NCI-H345 treated with DMSO at 0.1 percent for 48 hours (cell line): ENCODE measurements around the gene COL24A1.
"Not testable (repeated sequence)": the region's sequence is repeated elsewhere in the genome, so short reads cannot be mapped to it uniquely, and the experiment has no call there.

Experiments
- DNase-seq: peaks from one replicate; lab custom pipeline; 2025; ENCODE audit not compliant: unreplicated experiment; lab: John Stamatoyannopoulos, UW

The COL24A1 gene

GRCh38 chr1:86084998-86085397 lies 71.6 kb downstream of the COL24A1 start:
- DNase-seq, result no peak

- no peak for DNase-seq
Observed at GRCh38 chr1:86082183-86082582, 74.4 kb downstream of the COL24A1 start.

GRCh38 chr1:86072474-86072873 lies 84.1 kb downstream of the COL24A1 start:
- not testable (repeated sequence) for DNase-seq

GRCh38 chr1:86071870-86072269 lies 84.7 kb downstream of the COL24A1 start:
- not testable (repeated sequence) for DNase-seq

GRCh38 chr1:86069757-86070145 lies 86.8 kb downstream of the COL24A1 start:
- no peak for DNase-seq

GRCh38 chr1:86068841-86069756 lies 87.5 kb downstream of the COL24A1 start:
- no peak for DNase-seq

- no peak for DNase-seq
Observed at GRCh38 chr1:86068271-86068721, 88.3 kb downstream of the COL24A1 start.

GRCh38 chr1:86067626-86068025 lies 88.9 kb downstream of the COL24A1 start:
- no peak for DNase-seq

GRCh38 chr1:86064899-86065298 lies 91.7 kb downstream of the COL24A1 start:
- DNase-seq, result no peak

GRCh38 chr1:86063721-86064120 lies 92.9 kb downstream of the COL24A1 start:
- no peak for DNase-seq

GRCh38 chr1:86062453-86062852 lies 94.1 kb downstream of the COL24A1 start:
- DNase-seq, result no peak

GRCh38 chr1:86061551-86061990 lies 95.0 kb downstream of the COL24A1 start:
- no peak for DNase-seq

GRCh38 chr1:86054396-86054795 lies 102.2 kb downstream of the COL24A1 start:
- no peak for DNase-seq

GRCh38 chr1:86052948-86053698 lies 103.4 kb downstream of the COL24A1 start:
- no peak for DNase-seq

- DNase-seq, result no peak
Observed at GRCh38 chr1:86035101-86035500, 121.5 kb downstream of the COL24A1 start.

- no peak for DNase-seq
Observed at GRCh38 chr1:86030180-86030579, 126.4 kb downstream of the COL24A1 start.

GRCh38 chr1:86018283-86018923 lies 138.2 kb downstream of the COL24A1 start:
- peak; percentile 22 for DNase-seq

- no peak for DNase-seq
Observed at GRCh38 chr1:86016076-86016759, 140.4 kb downstream of the COL24A1 start.

GRCh38 chr1:86015375-86015774 lies 141.2 kb downstream of the COL24A1 start:
- DNase-seq, result no peak

GRCh38 chr1:86000601-86001000 lies 156.0 kb downstream of the COL24A1 start:
- no peak for DNase-seq
